K562 (cell line): Measurements from ENCODE around the gene RAB43. TPM values are rescaled to one million over a fixed set of nuclear protein-coding genes. Genes with fewer than 3 reads are reported as not detected.
A peak's percentile ranks its signal among the peaks of the same experiment; 100 is the strongest.

Experiments
- AFF1 ChIP-seq, 2 experiments: fragments of 450-650 bp; IDR thresholded peaks; 2 replicates each; pipeline ENCODE4 v1.6.1; 2018; ENCODE audit warnings: mild to moderate bottlenecking in 2 of 2, low read depth in 1 of 2; ENCODE audit not compliant: partially characterized antibody in 2 of 2
- BCOR ChIP-seq: fragments of 450-650 bp; IDR thresholded peaks from 2 replicates; pipeline ENCODE4 v1.6.1; 2016
- DNMT1 ChIP-seq: fragments of 450-650 bp; IDR thresholded peaks from 2 replicates; pipeline ENCODE4 v1.6.1; 2016; ENCODE audit warnings: antibody characterized with exemption, mild to moderate bottlenecking
- FOXA1 ChIP-seq: fragments of 450-650 bp; IDR thresholded peaks from 2 replicates; pipeline ENCODE4 v1.6.1; 2016; ENCODE audit warnings: mild to moderate bottlenecking, borderline replicate concordance
- FOXJ3 ChIP-seq: sonication (generic); formaldehyde crosslinking; IDR thresholded peaks from 2 replicates; pipeline ENCODE4 v1.4.0; 2020; ENCODE audit warnings: mild to moderate bottlenecking, missing genetic modification reagents
- GATAD2A ChIP-seq: fragments of 450-650 bp; IDR thresholded peaks from 2 replicates; pipeline ENCODE4 v1.6.1; 2017
- MEF2A ChIP-seq: IDR thresholded peaks from 2 replicates; pipeline ENCODE4 v1.6.1; 2011; ENCODE audit warnings: low read depth, mild to moderate bottlenecking, low read length, moderate library complexity; ENCODE audit not compliant: control insufficient read depth
- NFYB ChIP-seq: IDR thresholded peaks from 2 replicates; pipeline ENCODE4 v1.6.1; 2011; ENCODE audit warnings: mild to moderate bottlenecking, moderate library complexity; ENCODE audit not compliant: insufficient read length; ENCODE audit errors: extremely low read depth
- RERE ChIP-seq: sonication (generic); formaldehyde crosslinking; IDR thresholded peaks from 2 replicates; pipeline ENCODE4 v1.8.0; 2023; ENCODE audit warnings: missing genetic modification reagents, mild to moderate bottlenecking, borderline replicate concordance
- SMAD1 ChIP-seq: fragments of 150-350 bp; IDR thresholded peaks from 2 replicates; pipeline ENCODE4 v1.6.1; 2014; ENCODE audit warnings: low read length, low read depth; ENCODE audit not compliant: partially characterized antibody
- polyA plus RNA-seq, 8 experiments: library from polyadenylated mRNA; depleted of rRNA in 4 of 8; stranded (reverse) in 5 of 8; unstranded in 3 of 8; fragments of >200 nt; fragmentation: Nextera tagmentation in 2 of 8; fragmentation: Illumina TruSeq in 1 of 8; extraction: Ambion mirVana in 2 of 8; extraction: Trizol in 1 of 8; gene quantifications; 2 replicates each; pipeline versions ENCODE4 v1.2.1 to v1.2.3, GENCODE V29; 2011 to 2014; ENCODE audit warnings: inconsistent platforms in 1 of 8, missing spikeins in 1 of 8
- total RNA-seq, 7 experiments: library from RNA; depleted of rRNA in 6 of 7; stranded (reverse); fragments of >200 nt in 6 of 7; fragmentation: Illumina TruSeq in 2 of 7; extraction: Trizol in 2 of 7; gene quantifications; 2 replicates each; pipeline versions ENCODE4 v1.2.1 to v1.2.3, GENCODE V29; 2011 to 2021; ENCODE audit warnings: low replicate concordance in 1 of 7
- TF ChIP-seq, protein P1 (sequence below): sonication (generic); formaldehyde crosslinking; IDR thresholded peaks from 2 replicates; pipeline ENCODE4 v1.8.1; 2023; ENCODE audit warnings: mild to moderate bottlenecking, missing genetic modification reagents
- TF ChIP-seq, protein P2 (sequence below): fragments of 250-450 bp; sonication (Bioruptor Pico); IDR thresholded peaks from 2 replicates; pipeline ENCODE4 v1.4.0; 2020; ENCODE audit warnings: mild to moderate bottlenecking, moderate library complexity
- TF ChIP-seq, protein P3 (sequence below): fragments of 450-650 bp; formaldehyde crosslinking; IDR thresholded peaks from 2 replicates; pipeline ENCODE4 v1.4.0; 2022; ENCODE audit warnings: mild to moderate bottlenecking, moderate library complexity

Gene RAB43
- total and polyA plus RNA-seq, 9 of the 15 experiments (the other 6 are each of a cell fraction or from before 2014, with no cell fraction given), result 0.04 to 6.8 (median 1.7) TPM; not detected in 2

DNA sequence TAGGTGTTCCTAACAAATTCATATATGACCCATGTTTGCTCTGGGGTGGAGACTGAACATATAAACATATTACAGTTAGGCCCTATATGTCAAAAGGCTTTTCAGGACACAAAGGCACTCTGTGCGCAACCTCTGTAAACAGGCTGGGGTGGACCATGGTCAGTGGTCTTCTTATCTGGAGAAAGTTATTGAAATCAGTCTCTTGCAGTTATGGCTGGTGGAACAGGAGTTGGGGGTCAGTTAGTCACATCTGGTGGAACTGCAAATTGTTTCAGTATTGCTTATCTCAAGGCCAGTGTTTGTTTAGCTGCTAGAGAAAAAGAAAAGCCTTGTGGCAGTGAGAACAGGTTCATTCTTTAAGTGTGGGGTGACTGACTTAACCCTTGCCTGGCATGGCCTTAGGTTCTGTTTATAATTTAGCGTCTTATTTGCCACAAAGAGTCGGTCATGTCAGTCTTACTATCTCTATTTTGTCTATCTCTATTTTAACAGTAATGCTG is 66.9 kb downstream of the RAB43 start (continued):
- TF ChIP-seq AFF1 (IDR thresholded peaks at IDR 0.05; ENCODE audit: low read depth in 1 of 2, partially characterized antibody in 2 of 2) (peak in 1 of 2 experiments; percentile 62), SMAD1 (no peak), FOXJ3 (CRISPR knock-in tag) (no peak), GATAD2A (peak; percentile 68; the same call in 1 of the 2 replicates), FOXA1 (peak; percentile 96), RERE (CRISPR knock-in tag) (no peak), DNMT1 (no peak), NFYB (no peak), MEF2A (no peak), BCOR (peak; percentile 9; the same call in 1 of the 2 replicates)
- TF ChIP-seq, protein P1, sequence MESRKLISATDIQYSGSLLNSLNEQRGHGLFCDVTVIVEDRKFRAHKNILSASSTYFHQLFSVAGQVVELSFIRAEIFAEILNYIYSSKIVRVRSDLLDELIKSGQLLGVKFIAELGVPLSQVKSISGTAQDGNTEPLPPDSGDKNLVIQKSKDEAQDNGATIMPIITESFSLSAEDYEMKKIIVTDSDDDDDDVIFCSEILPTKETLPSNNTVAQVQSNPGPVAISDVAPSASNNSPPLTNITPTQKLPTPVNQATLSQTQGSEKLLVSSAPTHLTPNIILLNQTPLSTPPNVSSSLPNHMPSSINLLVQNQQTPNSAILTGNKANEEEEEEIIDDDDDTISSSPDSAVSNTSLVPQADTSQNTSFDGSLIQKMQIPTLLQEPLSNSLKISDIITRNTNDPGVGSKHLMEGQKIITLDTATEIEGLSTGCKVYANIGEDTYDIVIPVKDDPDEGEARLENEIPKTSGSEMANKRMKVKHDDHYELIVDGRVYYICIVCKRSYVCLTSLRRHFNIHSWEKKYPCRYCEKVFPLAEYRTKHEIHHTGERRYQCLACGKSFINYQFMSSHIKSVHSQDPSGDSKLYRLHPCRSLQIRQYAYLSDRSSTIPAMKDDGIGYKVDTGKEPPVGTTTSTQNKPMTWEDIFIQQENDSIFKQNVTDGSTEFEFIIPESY, result no peak
- TF ChIP-seq, protein P2, sequence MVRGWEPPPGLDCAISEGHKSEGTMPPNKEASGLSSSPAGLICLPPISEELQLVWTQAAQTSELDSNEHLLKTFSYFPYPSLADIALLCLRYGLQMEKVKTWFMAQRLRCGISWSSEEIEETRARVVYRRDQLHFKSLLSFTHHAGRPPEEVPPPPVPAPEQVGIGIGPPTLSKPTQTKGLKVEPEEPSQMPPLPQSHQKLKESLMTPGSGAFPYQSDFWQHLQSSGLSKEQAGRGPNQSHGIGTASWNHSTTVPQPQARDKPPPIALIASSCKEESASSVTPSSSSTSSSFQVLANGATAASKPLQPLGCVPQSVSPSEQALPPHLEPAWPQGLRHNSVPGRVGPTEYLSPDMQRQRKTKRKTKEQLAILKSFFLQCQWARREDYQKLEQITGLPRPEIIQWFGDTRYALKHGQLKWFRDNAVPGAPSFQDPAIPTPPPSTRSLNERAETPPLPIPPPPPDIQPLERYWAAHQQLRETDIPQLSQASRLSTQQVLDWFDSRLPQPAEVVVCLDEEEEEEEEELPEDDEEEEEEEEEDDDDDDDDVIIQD, result no peak
- TF ChIP-seq, protein P3, sequence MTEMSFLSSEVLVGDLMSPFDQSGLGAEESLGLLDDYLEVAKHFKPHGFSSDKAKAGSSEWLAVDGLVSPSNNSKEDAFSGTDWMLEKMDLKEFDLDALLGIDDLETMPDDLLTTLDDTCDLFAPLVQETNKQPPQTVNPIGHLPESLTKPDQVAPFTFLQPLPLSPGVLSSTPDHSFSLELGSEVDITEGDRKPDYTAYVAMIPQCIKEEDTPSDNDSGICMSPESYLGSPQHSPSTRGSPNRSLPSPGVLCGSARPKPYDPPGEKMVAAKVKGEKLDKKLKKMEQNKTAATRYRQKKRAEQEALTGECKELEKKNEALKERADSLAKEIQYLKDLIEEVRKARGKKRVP (CRISPR knock-in tag), result no peak
